ENCODE results near the gene JMJD4.

Gene JMJD4

DNA sequence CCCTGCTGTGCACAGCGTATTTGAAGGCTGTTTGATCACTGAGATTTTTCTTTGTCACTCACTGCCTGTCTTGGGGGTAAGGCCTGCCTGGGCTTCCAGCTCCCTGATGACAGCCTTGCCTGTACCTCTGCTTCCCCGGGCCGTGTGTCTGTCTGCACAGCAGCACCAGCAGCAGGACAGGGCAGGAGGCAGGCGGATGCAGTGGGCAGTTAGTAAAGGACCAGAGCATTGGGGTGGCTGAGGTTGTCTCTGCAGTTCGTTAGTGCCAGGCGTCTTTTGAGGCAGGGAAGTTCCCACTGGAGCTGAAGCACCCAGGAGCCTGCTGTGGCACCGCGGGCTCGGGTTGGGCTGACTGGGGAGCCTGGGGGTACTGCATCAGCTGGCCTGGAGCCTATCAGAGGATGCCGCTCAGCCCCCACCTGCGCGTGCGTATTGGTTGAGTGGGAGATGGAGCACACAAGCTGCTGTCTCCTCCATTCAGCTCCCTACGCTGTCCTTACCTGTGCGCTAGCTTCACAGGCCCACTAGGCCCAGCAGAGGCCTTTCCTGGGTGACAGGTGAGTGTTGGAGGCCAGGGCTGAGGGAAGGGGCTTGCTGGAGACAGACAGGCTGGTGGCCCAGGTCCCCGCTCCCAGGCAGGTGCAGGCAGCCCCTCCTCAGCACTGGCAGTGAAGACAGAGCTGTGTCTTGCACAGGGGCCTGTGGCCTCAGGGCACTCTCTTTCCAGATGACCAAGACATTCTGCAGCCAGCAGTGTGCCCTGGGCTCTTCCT is 28.3 kb upstream of the JMJD4 start:
- TF ChIP-seq CTCF (conservative IDR thresholded peaks at IDR 0.05): no peak
- no peak overlapping the region for H3K27ac ChIP-seq

- TF ChIP-seq CTCF (conservative IDR thresholded peaks at IDR 0.05): peak; percentile 71
- H3K27ac ChIP-seq: no peak overlapping the region
These were observed 27.3 kb upstream of the JMJD4 start for GRCh38 chr1:227762231-227762911.

GRCh38 chr1:227761621-227762230 is 26.6 kb upstream of the JMJD4 start:
- H3K27ac ChIP-seq: no peak overlapping the region
- TF ChIP-seq CTCF (conservative IDR thresholded peaks at IDR 0.05): no peak

GRCh38 chr1:227760377-227760776 is 25.3 kb upstream of the JMJD4 start:
- H3K27ac ChIP-seq: no peak overlapping the region
- no peak for TF ChIP-seq CTCF (conservative IDR thresholded peaks at IDR 0.05)

DNA sequence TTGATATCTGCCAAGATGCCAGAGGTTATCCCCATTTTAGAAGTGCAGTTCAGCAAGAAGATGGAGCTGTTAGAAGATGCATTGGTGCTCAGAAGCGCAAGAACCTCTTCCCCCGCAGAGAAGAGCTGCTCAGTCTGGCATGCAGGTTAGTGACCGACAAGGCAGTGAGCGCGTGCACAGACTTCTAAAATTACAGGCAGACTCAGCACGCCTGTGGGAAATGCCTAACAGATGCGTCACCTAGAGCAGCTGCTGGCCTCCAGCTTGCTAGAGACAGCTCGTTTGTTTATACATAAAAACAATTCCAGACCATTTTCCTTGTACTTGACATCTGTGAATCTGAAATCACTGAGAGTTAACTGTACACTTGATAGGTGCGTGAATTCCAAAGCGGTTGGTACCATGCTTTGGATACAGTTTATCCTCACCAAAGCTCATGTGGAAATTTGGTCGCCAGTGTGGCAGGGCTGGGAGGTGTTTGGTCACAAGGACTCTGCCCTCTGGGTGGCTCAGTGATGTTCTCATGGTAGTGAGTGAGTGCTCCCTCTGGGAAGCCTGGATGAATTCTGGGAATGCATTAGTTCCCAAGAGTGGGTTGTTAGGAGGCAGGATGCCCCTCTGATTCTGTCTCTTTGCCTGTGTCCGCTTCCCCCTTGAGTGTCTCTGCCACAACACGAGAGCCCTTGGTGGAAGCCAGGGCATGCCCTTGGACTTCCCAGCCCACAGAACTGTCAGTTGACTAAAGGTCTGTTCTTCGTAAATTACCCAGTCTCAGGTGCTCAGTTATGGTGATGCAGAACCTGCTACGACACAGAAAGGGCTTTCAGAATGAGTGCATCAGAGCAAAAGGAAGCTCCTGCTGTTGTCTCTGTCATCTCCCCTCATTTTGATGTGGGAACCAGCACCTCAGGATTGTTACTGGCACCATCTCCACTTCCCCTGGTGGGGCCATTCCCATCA is 24.5 kb upstream of the JMJD4 start:
- no peak for TF ChIP-seq CTCF (conservative IDR thresholded peaks at IDR 0.05)
- no peak overlapping the region for H3K27ac ChIP-seq

- TF ChIP-seq CTCF (conservative IDR thresholded peaks at IDR 0.05): no peak
- H3K27ac ChIP-seq: no peak overlapping the region
These were observed 23.3 kb upstream of the JMJD4 start for GRCh38 chr1:227758366-227758765.

All from VCaP (cell line).